GM12801 (cell line): ENCODE measurements around the gene FOXL1.

Source experiments
- TF ChIP-seq, protein P1 (sequence below): IDR thresholded peaks from one replicate; pipeline ENCODE4 v1.5.1; 2011; ENCODE audit warnings: control low read depth; ENCODE audit not compliant: insufficient read length; ENCODE audit errors: extremely low read depth

FOXL1 gene

DNA sequence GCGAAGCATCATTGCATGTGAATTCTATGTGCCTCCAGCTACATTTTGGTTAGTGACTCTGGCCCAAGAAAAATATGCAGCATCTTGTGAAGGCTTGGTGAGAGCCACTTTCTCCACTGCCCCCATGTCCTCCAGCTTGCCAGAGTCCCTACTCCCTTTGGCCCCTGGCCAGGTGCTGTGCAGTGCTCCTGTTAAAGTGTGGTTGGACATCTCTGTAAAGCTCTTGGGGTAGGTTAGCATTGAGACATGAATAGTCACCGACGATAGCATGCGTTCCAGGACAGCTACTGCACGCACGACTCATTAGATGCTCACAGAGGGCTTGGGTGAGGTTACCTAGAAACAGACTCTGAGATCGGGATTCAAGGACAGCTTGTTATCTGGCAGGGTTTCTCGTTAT is 48.6 kb downstream of the FOXL1 start:
- TF ChIP-seq, protein P1, sequence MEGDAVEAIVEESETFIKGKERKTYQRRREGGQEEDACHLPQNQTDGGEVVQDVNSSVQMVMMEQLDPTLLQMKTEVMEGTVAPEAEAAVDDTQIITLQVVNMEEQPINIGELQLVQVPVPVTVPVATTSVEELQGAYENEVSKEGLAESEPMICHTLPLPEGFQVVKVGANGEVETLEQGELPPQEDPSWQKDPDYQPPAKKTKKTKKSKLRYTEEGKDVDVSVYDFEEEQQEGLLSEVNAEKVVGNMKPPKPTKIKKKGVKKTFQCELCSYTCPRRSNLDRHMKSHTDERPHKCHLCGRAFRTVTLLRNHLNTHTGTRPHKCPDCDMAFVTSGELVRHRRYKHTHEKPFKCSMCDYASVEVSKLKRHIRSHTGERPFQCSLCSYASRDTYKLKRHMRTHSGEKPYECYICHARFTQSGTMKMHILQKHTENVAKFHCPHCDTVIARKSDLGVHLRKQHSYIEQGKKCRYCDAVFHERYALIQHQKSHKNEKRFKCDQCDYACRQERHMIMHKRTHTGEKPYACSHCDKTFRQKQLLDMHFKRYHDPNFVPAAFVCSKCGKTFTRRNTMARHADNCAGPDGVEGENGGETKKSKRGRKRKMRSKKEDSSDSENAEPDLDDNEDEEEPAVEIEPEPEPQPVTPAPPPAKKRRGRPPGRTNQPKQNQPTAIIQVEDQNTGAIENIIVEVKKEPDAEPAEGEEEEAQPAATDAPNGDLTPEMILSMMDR: no peak

DNA sequence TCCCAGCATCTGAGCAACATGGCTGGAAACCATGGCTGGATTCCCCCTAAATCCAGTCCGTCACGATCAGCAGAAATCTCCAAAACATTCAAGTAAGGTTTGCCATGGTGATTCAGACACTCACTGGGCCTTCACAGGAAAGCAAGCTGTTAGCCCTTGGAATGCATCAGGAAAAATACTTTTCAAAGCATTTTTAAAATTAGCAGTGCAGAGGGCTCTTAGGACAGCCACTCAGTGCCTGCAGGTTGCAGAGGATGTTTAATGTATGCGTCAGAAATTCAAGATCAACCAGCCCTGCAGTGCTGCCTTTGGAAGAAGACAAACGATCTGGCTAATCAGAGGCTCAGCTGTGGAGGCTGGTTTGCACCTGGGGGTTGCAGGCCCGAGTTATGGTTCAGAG is 50.3 kb downstream of the FOXL1 start:
- TF ChIP-seq, protein P1: no peak

DNA sequence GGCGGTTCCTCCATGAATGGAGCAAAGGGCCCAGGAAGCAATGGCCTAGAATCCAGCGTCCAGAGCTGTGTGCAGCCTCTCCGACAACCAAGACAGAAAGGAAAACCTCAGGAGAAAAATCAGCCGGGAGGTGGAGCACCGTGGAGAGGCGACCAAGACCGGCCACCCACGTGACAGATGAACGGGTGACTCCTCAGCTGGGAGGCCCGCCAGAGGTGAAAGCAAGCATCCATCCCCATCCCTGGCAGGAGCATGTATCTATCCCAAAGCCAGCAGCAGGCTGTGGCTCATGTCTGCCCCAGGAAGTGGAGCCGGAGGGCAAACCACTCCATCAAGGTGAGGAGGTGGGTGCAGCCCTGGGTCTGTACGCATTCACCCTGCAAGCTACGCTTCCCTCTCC is 52.1 kb downstream of the FOXL1 start:
- TF ChIP-seq, protein P1: no peak

DNA sequence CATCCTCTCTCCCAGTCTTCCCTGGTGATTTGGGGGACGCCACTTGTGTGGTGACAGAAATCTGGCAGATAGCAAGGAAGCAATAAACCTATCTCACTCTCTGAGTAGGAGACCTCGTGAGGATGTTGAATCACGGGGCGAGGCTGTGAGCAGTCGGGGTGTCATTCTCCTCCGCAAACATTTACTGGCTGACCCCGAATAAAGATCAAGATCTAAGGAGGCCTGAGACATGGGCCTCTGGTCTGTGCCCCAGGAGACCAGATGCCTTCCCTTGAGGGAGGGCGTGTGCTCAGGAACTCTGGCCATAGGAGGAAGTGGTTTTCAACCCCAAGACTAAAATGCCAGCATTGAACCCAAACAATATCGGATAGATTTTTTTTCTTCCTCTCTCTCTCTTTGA is 53.1 kb downstream of the FOXL1 start:
- TF ChIP-seq, protein P1: no peak
